PFSK-1 (cell line): Measurements from ENCODE around the gene DHX34.

ENCODE experiments used
- POLR2AphosphoS5 ChIP-seq: IDR thresholded peaks from 2 replicates; pipeline ENCODE4 v1.6.1; 2012; ENCODE audit warnings: low read depth, mild to moderate bottlenecking, control low read depth, low read length, moderate library complexity
- REST ChIP-seq, 2 experiments: IDR thresholded peaks; 2 replicates each; pipeline versions ENCODE4 v1.6.1 to v1.8.0; 2011 to 2012; ENCODE audit warnings: low read depth in 2 of 2, low read length in 2 of 2, control low read depth in 1 of 2, inconsistent platforms in 1 of 2, mild to moderate bottlenecking in 1 of 2, moderate library complexity in 1 of 2; ENCODE audit not compliant: insufficient read depth in 1 of 2
- SIN3A ChIP-seq: IDR thresholded peaks from 2 replicates; pipeline ENCODE4 v1.6.1; 2012; ENCODE audit warnings: mild to moderate bottlenecking, low read length, moderate library complexity, borderline replicate concordance; ENCODE audit not compliant: insufficient read depth
- TAF1 ChIP-seq: IDR thresholded peaks from 2 replicates; pipeline ENCODE4 v1.6.1; 2012; ENCODE audit warnings: low read length, control low read depth, borderline replicate concordance; ENCODE audit not compliant: insufficient read depth

GRCh38 chr19:47378246-47378645, 29.1 kb downstream of the DHX34 start:
- TF ChIP-seq POLR2AphosphoS5 (no peak), SIN3A (no peak), TAF1 (no peak), REST (IDR thresholded peaks at IDR 0.05; ENCODE audit: insufficient read depth in 1 of 2, low read depth in 2 of 2, low read length in 2 of 2) (no peak)
